ENCODE data around the gene EEF2. TPM values are rescaled to one million over a fixed set of nuclear protein-coding genes. Genes with fewer than 3 reads are reported as not detected.
A peak's percentile ranks its signal among the peaks of the same experiment; 100 is the strongest.

EEF2 gene
- total RNA-seq, 2 experiments from 2014 or later: 1,633 to 3,507 TPM

- Histone ChIP-seq H3K4me2 (ENCODE audit: low read length) (no peak overlapping the region), H3K36me3 (ENCODE audit: insufficient read depth, low read length) (peaks cover 31% of the 10 kb centered on the region), H3K79me2 (ENCODE audit: insufficient read depth, low read depth, low read length) (peaks cover 26% of the 10 kb centered on the region; the same call in 1 of the 2 replicates), H3K27ac (ENCODE audit: low read depth, low read length, poor library complexity, severe bottlenecking) (no peak overlapping the region), H3K9me3 (ENCODE audit: low read length) (no peaks in the 10 kb centered on the region), H3K9me2 (ENCODE audit: insufficient read depth, low read length) (no peaks in the 10 kb centered on the region), H2AFZ (ENCODE audit: low read length) (no peak overlapping the region), H3K4me3 (ENCODE audit: low read depth, low read length, poor library complexity, severe bottlenecking) (no peak overlapping the region), H4K20me1 (ENCODE audit: insufficient read depth, low read length) (peaks cover 8% of the 10 kb centered on the region), H3K4me1 (ENCODE audit: insufficient read depth, low read length, poor library complexity, severe bottlenecking) (peaks cover 14% of the 10 kb centered on the region)
- TF ChIP-seq CTCF (conservative IDR thresholded peaks at IDR 0.05; ENCODE audit: low read length) (no peak), EZH2phosphoT487 (IDR thresholded peaks at IDR 0.05; ENCODE audit: borderline replicate concordance, low read depth, low read length) (no peak)
- ChIA-PET POLR2A (no interaction called here), CTCF (ENCODE audit: unreplicated experiment) (no interaction called here)
- BruUV-seq (replicated peaks): no TSS peak
- intact Hi-C loops (cut with micrococcal nuclease; ENCODE audit: unreplicated experiment): no loop called here
- DNase-seq (ENCODE audit: low spot score): no peak
Observed at GRCh38 chr19:4010808-4011110, 25.5 kb upstream of the EEF2 start.

- no peak overlapping the region for H3K27ac ChIP-seq (ENCODE audit: low read depth, low read length, poor library complexity, severe bottlenecking)
- POLR2A ChIA-PET: interaction anchor here (0.7 kb wide), 1 partner anchor 13 kb away, joined by 4 read pairs; no protein-coding TSS in a partner anchor
- peak overlapping the region; percentile 99; the same call in 1 of the 2 replicates for H3K4me2 ChIP-seq (ENCODE audit: low read length)
- H3K79me2 ChIP-seq (ENCODE audit: insufficient read depth, low read depth, low read length): peaks cover 26% of the 10 kb centered on the region; the same call in 1 of the 2 replicates
- H3K4me1 ChIP-seq (ENCODE audit: insufficient read depth, low read length, poor library complexity, severe bottlenecking): peaks cover 14% of the 10 kb centered on the region
- peaks cover 28% of the 10 kb centered on the region for H3K36me3 ChIP-seq (ENCODE audit: insufficient read depth, low read length)
- H3K4me3 ChIP-seq (ENCODE audit: low read depth, low read length, poor library complexity, severe bottlenecking): no peak overlapping the region
- H3K9me3 ChIP-seq (ENCODE audit: low read length): no peaks in the 10 kb centered on the region
- TF ChIP-seq CTCF (conservative IDR thresholded peaks at IDR 0.05; ENCODE audit: low read length) (no peak), EZH2phosphoT487 (IDR thresholded peaks at IDR 0.05; ENCODE audit: borderline replicate concordance, low read depth, low read length) (no peak)
- no peak overlapping the region for H2AFZ ChIP-seq (ENCODE audit: low read length)
- H4K20me1 ChIP-seq (ENCODE audit: insufficient read depth, low read length): peaks cover 8% of the 10 kb centered on the region
- no TSS peak for BruUV-seq (replicated peaks)
- H3K9me2 ChIP-seq (ENCODE audit: insufficient read depth, low read length): no peaks in the 10 kb centered on the region
- CTCF ChIA-PET (ENCODE audit: unreplicated experiment): no interaction called here
- intact Hi-C loops (cut with micrococcal nuclease; ENCODE audit: unreplicated experiment): no loop called here
- no peak for DNase-seq (ENCODE audit: low spot score)
Observed at GRCh38 chr19:4009990-4010807, 24.9 kb upstream of the EEF2 start.
